ENCODE results near the gene POLR3B.

POLR3B gene

DNA sequence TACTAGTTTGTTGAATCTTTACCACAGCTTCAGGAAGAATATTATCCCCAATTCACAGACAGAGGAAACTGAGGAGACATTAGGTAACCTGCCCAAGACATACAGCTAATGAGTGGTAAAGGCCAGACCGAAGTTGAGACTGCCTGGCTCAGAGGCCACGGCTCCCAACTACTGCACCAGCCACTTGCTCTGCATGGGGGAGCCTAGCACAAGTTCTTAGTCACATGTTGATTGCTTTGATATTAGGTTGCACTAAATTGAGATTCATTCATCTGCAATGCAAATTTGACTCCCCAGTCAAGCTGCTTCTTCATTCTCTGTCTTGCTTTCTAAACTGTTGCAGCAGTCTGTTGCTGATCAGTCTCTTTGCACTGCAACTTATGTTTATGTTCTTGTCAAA lies 25.9 kb upstream of the POLR3B start:
- Mint-ChIP-seq H3K27ac (no peak overlapping the region), H3K9me3 (no peaks in the 10 kb centered on the region), H3K27me3 (no peaks in the 10 kb centered on the region), H3K4me3 (no peak overlapping the region), H3K36me3 (peaks cover 17% of the 10 kb centered on the region), H3K4me1 (peaks cover 14% of the 10 kb centered on the region)

DNA sequence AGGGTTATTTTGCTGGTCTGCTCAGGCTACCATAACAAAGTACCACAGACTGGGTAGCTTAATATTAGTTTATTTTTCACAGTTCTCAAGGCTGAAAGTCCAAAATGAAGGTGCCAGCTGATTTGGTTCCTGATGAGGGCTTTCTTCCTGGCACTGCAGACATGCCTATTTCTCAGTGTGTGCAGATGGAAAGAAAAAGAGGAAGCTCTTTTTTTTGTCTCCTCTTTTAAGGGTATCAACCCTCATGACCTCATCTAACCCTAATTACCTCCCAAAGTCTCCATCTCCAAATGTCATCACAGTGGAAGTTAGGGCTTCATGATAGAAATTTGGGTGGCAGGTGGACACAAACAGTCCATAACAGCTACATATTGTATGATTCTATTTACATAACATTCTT lies 25.0 kb upstream of the POLR3B start:
- H3K27me3 Mint-ChIP-seq = no peaks in the 10 kb centered on the region
- no peaks in the 10 kb centered on the region for H3K9me3 Mint-ChIP-seq
- H3K4me1 Mint-ChIP-seq = peaks cover 14% of the 10 kb centered on the region
- no peak overlapping the region for H3K27ac Mint-ChIP-seq
- no peak overlapping the region for H3K4me3 Mint-ChIP-seq
- peaks cover 20% of the 10 kb centered on the region for H3K36me3 Mint-ChIP-seq

DNA sequence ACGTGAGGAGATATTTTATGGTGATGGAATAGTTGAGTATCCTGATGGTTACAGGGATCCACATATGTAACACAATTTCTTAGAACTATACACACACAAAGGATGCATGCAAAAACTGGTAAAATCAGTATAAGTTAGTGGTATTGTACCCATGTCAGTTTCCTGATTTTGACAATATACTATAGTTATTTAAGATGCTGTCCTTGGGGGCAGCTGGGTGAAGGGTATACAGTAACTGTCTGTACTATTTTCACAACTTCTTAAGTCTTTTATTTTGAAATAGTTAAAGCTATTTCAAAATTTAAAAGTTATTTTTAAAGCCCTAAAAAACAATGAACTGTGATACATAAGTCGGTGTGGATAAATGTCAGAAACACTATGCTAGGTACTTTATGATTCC lies 24.5 kb upstream of the POLR3B start:
- no peaks in the 10 kb centered on the region for H3K27me3 Mint-ChIP-seq
- H3K4me3 Mint-ChIP-seq = no peak overlapping the region
- H3K36me3 Mint-ChIP-seq = peaks cover 22% of the 10 kb centered on the region
- H3K9me3 Mint-ChIP-seq = no peaks in the 10 kb centered on the region
- peaks cover 16% of the 10 kb centered on the region for H3K4me1 Mint-ChIP-seq
- H3K27ac Mint-ChIP-seq = no peak overlapping the region

DNA sequence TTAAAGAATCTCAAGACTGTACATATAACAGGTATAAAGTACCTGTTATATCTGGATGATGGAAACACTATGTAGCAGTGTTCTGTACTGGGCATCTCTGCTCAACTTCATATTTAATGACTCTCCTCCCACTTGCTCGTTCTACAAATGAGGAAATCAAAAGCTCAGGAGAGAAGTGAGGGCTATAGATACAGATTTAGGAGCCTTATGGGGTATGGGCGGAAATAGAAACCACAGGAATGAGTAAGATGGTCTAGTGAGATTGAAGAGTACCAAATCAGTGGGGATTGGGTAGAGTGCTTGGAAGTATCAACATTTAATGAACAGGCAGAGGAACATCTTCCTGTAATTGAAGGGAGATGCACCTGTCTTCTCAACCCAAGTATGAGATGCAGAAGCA lies 23.8 kb upstream of the POLR3B start:
- peaks cover 22% of the 10 kb centered on the region for H3K36me3 Mint-ChIP-seq
- no peak overlapping the region for H3K4me3 Mint-ChIP-seq
- H3K9me3 Mint-ChIP-seq = no peaks in the 10 kb centered on the region
- H3K4me1 Mint-ChIP-seq = peaks cover 16% of the 10 kb centered on the region
- no peak overlapping the region for H3K27ac Mint-ChIP-seq
- H3K27me3 Mint-ChIP-seq = no peaks in the 10 kb centered on the region

DNA sequence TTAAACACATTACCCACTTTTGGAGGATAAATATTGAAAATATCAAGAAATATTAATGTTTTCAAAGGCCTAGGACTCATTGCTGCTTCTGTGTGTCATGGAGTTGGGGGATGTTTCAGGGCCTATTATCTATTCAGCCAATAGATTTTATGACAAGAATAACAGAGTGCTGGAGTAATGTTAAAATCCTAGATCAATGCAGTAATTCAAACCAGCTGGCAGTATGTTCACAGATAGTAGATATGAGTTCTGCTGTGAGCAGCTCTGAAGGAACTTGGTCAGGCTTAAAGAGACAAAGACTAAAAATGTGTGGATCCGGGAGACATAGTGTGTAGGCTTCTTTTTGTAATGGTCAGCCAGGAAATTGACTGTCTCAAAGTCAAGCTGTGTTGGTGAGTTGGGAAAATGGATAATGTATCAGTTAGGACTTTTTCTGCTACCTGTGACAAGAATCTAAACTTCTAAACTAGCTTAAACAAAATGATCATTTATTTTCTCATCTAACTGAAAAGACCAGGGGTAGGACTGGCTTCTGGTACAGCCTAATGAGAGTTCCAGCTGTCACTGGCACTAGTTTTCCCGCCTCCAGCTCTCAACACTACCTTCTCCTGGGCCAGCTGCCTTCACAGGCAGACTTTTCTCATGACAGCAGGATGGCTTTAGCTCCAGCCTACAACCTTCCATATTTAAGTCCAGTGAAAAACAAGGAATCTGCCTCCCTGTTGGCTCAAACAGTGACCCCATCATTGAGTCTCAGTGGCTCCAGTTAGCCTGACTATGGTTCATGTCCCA lies 16.3 kb upstream of the POLR3B start:
- Mint-ChIP-seq H3K9me3 (no peaks in the 10 kb centered on the region), H3K4me1 (peaks cover 10% of the 10 kb centered on the region), H3K36me3 (peaks cover 14% of the 10 kb centered on the region), H3K27me3 (no peaks in the 10 kb centered on the region), H3K4me3 (no peak overlapping the region), H3K27ac (peak overlapping the region; percentile 66)

DNA sequence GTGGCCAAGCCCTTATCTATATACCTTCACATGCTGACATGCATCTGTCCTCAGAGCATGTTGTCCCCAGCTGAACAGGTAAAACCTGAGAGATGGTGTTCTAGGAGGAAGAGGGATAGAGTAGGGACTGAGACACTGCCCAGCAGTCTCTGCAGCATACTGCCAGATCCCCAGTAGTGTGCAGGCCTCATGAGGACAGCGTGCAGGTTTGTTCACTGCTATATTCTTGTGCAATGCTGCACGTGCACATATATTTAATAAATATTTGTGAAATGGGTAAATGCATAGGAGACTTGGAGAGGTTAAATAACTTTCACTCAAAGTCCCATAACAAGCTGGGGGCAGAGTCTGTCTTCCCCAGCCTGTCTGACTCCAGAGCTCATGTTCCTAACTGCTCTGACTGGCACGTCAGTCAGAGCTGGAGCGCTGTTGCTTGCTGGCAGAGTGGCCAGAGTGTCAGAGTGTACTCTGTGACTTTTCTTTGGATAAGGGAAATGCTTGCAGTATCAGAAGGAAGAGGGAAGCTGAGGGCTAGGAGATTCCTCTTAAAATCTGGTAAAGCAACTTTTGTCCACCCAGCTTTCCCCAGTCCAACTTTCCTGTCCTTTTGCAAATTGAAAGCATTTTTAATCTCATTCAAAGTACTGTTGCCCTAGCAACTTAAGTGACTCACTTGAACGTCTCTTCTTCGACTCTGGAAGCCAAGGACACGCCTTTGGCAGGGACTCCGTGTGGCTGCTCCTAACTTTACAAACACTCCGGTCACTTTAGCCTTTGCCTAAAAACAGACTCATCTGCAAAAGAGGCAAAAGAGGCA lies 14.9 kb upstream of the POLR3B start:
- Mint-ChIP-seq H3K9me3 (no peaks in the 10 kb centered on the region), H3K36me3 (peaks cover 12% of the 10 kb centered on the region), H3K4me1 (peaks cover 10% of the 10 kb centered on the region), H3K27me3 (no peaks in the 10 kb centered on the region), H3K4me3 (no peak overlapping the region), H3K27ac (no peak overlapping the region)

DNA sequence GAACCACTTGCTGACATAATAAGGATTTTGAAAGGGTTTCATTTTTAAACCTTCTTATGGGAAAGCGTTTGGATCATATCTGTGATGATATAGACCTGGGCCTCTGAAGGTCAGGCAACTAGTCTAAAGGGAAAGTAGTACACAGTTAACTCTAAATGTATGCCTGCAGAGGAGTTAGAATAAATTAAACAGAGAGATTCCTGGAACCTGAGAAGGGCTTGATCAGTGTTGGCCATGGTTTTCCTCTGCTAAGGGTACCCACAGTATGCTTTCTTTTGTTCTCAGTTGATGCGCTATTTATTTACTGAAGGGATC lies 14.4 kb upstream of the POLR3B start:
- H3K36me3 Mint-ChIP-seq = peaks cover 10% of the 10 kb centered on the region
- H3K4me1 Mint-ChIP-seq = peaks cover 7% of the 10 kb centered on the region
- H3K4me3 Mint-ChIP-seq = no peak overlapping the region
- no peak overlapping the region for H3K27ac Mint-ChIP-seq
- H3K9me3 Mint-ChIP-seq = no peaks in the 10 kb centered on the region
- H3K27me3 Mint-ChIP-seq = no peaks in the 10 kb centered on the region

DNA sequence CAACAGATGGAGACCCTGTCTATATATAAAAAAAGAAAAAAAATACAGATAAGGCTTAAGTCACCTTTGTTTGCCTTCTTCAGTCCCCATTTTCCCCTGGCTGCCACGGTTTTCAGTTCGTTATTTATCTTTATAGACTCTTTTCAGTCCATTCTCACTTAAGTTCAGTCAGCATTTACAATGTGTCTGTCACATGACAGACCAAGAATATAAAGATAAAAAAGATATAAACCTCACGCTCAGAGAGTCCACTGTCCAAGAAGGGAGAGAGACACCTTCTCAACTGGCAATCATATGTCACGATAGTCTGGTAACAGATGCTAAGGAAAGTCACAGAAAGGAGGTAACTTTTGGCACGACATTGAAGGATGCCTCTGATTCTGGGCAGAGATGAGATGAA lies 13.4 kb upstream of the POLR3B start:
- Mint-ChIP-seq H3K4me1 (peaks cover 7% of the 10 kb centered on the region), H3K36me3 (peaks cover 10% of the 10 kb centered on the region)

DNA sequence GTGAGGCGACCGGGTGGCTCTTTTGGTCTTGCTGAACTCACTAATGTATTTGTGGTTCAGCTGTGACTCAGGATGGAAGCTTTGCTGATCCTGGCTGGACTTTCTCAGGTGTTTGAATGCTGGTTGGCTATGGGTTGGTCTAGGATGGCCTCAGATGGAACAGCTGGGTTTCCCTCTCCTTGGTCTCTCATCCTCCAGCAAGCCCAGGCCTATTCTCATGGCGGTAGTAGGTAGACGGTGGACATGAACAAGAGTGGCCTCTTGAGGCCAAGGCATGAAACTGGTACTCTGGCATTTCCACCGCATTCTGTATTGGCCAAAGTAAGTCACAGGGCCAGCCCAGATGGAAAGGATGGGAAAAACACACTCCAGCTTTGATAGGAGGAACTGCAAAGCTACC lies 11.8 kb upstream of the POLR3B start:
- Mint-ChIP-seq H3K36me3 (peaks cover 8% of the 10 kb centered on the region), H3K4me1 (no peaks in the 10 kb centered on the region), H3K27me3 (no peaks in the 10 kb centered on the region), H3K27ac (no peak overlapping the region), H3K9me3 (no peaks in the 10 kb centered on the region), H3K4me3 (no peak overlapping the region)

More for the DNA sequence above, 13.4 kb upstream of the POLR3B start:
- Mint-ChIP-seq H3K4me3 (no peak overlapping the region), H3K27me3 (no peaks in the 10 kb centered on the region), H3K27ac (peak overlapping the region; percentile 6), H3K9me3 (no peaks in the 10 kb centered on the region)

DNA sequence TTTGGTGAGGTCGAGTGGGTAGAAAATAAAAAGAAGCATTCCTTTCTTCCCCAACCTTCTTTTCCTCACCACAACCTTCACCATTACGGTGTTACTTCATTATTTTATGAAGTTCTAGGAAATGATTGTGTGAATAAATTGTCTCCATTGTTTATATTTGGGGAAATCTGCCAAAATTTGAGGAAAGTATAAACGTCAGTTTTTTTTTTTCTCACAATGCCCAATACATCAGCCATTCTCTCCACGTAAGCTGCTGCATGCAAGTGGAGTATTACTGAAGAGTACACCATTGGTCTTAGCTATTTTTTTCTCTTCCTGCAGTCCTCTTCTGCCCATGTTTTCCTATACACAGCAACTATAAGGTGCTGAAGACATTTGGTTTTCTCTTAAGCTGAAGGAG lies 9.1 kb upstream of the POLR3B start:
- Mint-ChIP-seq H3K9me3 (no peaks in the 10 kb centered on the region), H3K4me3 (no peak overlapping the region), H3K36me3 (peaks cover 8% of the 10 kb centered on the region), H3K4me1 (no peaks in the 10 kb centered on the region), H3K27ac (no peak overlapping the region), H3K27me3 (no peaks in the 10 kb centered on the region)

DNA sequence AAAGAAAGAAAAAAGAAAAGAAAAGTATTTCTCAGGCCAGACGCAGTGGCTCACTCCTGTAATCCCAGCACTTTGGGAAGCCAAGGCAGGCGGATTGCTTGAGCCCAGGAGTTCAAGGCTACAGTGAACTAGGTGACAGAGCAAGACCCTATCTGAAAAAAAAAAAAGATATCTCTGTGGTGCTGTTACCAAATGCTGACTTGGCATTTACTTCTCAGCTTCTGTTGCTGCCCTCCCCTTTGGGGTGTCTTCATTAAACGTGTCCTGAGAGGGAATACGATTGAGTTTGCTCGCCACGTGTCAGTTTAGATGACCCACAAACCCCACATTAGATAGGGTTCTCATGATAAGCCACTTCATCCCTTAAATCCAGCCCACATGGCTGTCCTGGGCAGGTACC lies 4.4 kb upstream of the POLR3B start:
- Mint-ChIP-seq H3K27me3 (no peaks in the 10 kb centered on the region), H3K4me1 (peaks cover 8% of the 10 kb centered on the region), H3K9me3 (no peaks in the 10 kb centered on the region)

DNA sequence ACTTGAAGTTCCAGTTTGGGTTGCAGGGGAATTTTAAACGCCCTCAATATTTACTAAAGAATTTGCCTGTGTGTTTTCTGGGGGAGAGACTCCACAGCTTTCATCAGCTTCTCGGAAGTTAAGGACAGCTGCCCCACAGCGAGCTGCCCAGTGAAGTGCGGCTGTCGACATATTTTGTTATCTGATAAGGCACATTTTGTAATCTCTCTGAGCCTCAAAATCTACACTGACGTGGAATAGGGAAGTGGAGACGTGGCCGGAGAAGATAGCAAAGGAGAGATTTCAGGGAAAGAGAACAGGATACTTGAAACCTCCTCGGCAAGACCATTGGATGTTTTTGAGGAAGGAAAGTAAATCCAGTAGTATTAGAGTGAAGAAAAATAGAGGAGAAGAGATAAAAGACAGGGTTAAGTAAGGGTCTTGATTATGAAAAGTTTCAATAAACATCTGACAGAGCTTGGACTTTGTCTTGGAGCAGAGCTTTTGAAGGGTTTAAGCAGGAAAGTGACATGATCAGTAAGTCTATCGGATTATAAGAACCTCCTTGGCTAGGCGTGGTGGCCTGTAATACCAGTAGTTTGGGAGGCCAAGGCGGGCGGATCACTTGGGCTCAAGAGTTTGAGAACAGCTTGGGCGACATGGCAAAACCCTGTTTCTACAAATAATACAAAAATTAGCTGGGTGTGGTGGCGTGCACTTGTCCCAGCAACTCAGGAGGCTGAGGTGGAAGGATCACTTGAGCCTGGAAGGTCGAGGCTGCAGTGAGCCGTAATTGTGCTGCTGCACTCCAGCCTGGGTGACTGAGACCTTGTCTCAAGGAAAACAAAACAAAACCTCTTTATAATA lies 1.1 kb downstream of the POLR3B start:
- peaks cover 4% of the 10 kb centered on the region for H3K36me3 Mint-ChIP-seq
- no peaks in the 10 kb centered on the region for H3K9me3 Mint-ChIP-seq
- H3K4me1 Mint-ChIP-seq = peaks cover 15% of the 10 kb centered on the region
- no peaks in the 10 kb centered on the region for H3K27me3 Mint-ChIP-seq
- peak overlapping the region; percentile 97 for H3K4me3 Mint-ChIP-seq
- peak overlapping the region; percentile 95 for H3K27ac Mint-ChIP-seq

More for the DNA sequence above, 4.4 kb upstream of the POLR3B start:
- H3K4me3 Mint-ChIP-seq = no peak overlapping the region
- peak overlapping the region; percentile 62 for H3K27ac Mint-ChIP-seq
- H3K36me3 Mint-ChIP-seq = peaks cover under 1% of the 10 kb centered on the region

DNA sequence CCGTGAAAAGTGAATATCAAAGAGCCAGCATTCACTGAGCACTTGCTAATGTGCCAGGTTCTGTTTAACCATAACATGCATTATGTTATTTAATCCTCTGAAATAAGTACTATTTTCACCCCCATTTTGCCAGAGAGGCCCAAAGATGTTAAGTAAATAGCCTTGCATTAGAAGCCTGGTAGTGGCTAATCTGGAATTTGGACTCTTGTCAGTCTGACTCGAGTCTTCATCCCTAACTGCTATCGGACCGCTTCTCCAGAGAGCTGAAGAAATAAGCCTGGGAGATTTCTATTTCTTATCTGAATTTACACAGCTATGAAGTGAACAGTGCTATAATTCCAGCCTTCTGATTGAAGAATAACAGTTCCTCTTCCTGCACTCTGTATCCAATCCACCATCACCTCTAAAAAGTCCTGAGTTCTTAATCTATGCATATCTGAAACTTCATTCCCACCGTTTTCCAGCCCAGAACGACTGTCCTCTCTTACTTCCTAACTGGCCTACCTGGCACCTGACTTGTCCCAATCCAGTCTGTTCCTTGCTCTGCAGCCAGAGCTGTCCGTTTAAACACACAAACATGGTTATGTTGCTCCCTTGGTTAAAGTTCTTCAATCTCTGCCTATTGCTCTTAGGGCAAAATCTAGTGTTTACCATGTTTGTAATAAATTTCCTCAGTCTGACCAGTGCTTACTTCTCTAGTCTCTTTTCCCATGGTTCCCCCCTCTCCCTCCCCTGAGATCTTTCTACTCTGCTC lies 2.3 kb downstream of the POLR3B start:
- Mint-ChIP-seq H3K27me3 (no peaks in the 10 kb centered on the region), H3K4me3 (peak overlapping the region; percentile 42), H3K9me3 (no peaks in the 10 kb centered on the region), H3K27ac (no peak overlapping the region), H3K36me3 (peaks cover 4% of the 10 kb centered on the region), H3K4me1 (peaks cover 15% of the 10 kb centered on the region)

DNA sequence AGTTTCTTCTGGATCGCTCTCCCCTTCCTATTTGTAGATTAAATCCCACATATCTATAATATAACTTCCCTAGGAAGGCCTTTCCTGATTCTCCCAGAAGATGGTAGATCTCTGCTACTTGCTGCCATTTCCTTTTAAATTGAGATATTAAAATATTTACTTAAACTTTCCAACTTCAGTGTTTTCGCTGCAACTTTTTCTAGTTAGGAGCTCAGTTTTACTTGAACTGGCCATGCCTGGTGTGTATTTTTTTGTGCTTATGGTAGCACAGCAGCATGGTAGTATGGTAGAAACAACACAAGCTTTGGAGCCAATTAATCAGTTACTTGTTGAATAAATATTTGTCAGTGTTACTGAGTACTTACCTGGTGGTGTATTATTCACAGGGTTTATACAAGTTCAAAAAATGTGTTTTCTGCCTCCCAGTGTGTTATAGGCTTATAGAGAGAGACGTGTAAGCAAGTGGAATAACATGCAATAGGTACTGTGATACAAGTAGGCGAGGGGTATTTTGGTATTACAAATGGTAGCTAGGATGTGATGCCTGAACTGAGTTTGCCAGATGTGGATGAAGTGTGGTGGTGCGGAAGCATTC lies 2.9 kb downstream of the POLR3B start:
- peaks cover 4% of the 10 kb centered on the region for H3K36me3 Mint-ChIP-seq
- no peak overlapping the region for H3K4me3 Mint-ChIP-seq
- no peaks in the 10 kb centered on the region for H3K27me3 Mint-ChIP-seq
- H3K27ac Mint-ChIP-seq = no peak overlapping the region
- H3K4me1 Mint-ChIP-seq = peaks cover 15% of the 10 kb centered on the region
- H3K9me3 Mint-ChIP-seq = no peaks in the 10 kb centered on the region

DNA sequence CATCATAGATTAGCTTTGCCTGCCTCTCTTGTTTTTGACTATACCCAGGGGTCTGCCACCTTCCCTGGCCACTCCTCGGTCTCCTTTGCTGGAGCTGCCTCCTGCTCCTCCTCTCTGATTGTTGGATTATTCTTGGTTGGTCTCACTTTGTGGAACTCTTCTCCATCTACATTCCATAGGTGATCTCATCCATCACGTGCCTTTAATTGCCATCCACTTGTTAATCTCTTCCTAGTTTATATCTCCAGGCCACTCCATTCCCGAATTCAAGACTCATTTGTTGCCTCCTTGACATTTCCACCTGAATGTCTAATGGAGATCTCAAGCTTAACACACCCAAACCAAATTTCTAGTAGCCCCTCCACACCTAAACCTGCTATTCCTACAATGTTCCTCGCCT lies 5.4 kb downstream of the POLR3B start:
- Mint-ChIP-seq H3K27ac (no peak overlapping the region), H3K4me1 (peaks cover 8% of the 10 kb centered on the region), H3K27me3 (no peaks in the 10 kb centered on the region), H3K9me3 (no peaks in the 10 kb centered on the region), H3K36me3 (peaks cover 8% of the 10 kb centered on the region), H3K4me3 (no peak overlapping the region)
